ENCODE measurements around the gene DMP1. TPM values are rescaled to one million over a fixed set of nuclear protein-coding genes. Genes with fewer than 3 reads are reported as not detected.
"Not testable (repeated sequence)": the region's sequence is repeated elsewhere in the genome, so short reads cannot be mapped to it uniquely, and the experiment has no call there.

DMP1 gene
- total and polyA plus RNA-seq, 2 donors (not counting 1 experiment from before 2014, with no cell fraction given), result not detected

- Histone ChIP-seq H3K4me2 (replicated peaks; ENCODE audit: low read depth, low read length, poor library complexity, severe bottlenecking) (no peak overlapping the region), H3K79me2 (ENCODE audit: control insufficient read depth, insufficient read depth, low read length) (no peaks in the 10 kb centered on the region), H3K9me3 (ENCODE audit: control extremely low read depth in 1 of 3, control insufficient read depth in 2 of 3, insufficient read depth in 1 of 3, low read length in 2 of 3) (peaks cover 0 to 3% (median 0%) of the 10 kb centered on the region in 3 donors), H3K27me3 (replicated peaks in 1 of 4; ENCODE audit: control extremely low read depth in 1 of 4, control insufficient read depth in 3 of 4, insufficient read depth in 4 of 4, low read length in 3 of 4) (no peaks in the 10 kb centered on the region), H3K36me3 (replicated peaks in 1 of 2; ENCODE audit: control extremely low read depth in 1 of 2, control insufficient read depth in 1 of 2, extremely low read depth in 1 of 2, insufficient read depth in 2 of 2, low read length in 1 of 2) (no peaks in the 10 kb centered on the region), H3K4me3 (ENCODE audit: control extremely low read depth in 1 of 5, extremely low read depth in 1 of 5, insufficient read depth in 1 of 5, low read depth in 2 of 5, low read length in 4 of 5) (no peak overlapping the region), H2AFZ (ENCODE audit: insufficient read depth, low read depth, low read length, poor library complexity, severe bottlenecking) (no peak overlapping the region), H4K20me1 (ENCODE audit: control insufficient read depth, insufficient read depth, low read length, poor library complexity, severe bottlenecking) (no peaks in the 10 kb centered on the region), H3K9ac (ENCODE audit: low read length) (no peak overlapping the region), H3K4me1 (ENCODE audit: control insufficient read depth in 2 of 2, insufficient read depth in 2 of 2, low read length in 2 of 2) (no peaks in the 10 kb centered on the region), H3K27ac (ENCODE audit: low read length in 2 of 2) (no peak overlapping the region)
- Mint-ChIP-seq H3K4me3 (no peak overlapping the region), H3K27ac (no peak overlapping the region), H3K27me3 (no peaks in the 10 kb centered on the region), H3K4me1 (peaks cover 2% of the 10 kb centered on the region), H3K9me3 (ENCODE audit: insufficient read depth) (no peaks in the 10 kb centered on the region)
- intact Hi-C loops (cut with micrococcal nuclease), result no loop called here
- no CpG with 5 or more reads among the region's 5 CpGs for WGBS (ENCODE audit: insufficient coverage)
- no peak for TF ChIP-seq EZH2 (IDR thresholded peaks at IDR 0.05; ENCODE audit: borderline replicate concordance, insufficient read depth, low read depth, low read length, poor library complexity, severe bottlenecking)
- TF ChIP-seq, protein P1, sequence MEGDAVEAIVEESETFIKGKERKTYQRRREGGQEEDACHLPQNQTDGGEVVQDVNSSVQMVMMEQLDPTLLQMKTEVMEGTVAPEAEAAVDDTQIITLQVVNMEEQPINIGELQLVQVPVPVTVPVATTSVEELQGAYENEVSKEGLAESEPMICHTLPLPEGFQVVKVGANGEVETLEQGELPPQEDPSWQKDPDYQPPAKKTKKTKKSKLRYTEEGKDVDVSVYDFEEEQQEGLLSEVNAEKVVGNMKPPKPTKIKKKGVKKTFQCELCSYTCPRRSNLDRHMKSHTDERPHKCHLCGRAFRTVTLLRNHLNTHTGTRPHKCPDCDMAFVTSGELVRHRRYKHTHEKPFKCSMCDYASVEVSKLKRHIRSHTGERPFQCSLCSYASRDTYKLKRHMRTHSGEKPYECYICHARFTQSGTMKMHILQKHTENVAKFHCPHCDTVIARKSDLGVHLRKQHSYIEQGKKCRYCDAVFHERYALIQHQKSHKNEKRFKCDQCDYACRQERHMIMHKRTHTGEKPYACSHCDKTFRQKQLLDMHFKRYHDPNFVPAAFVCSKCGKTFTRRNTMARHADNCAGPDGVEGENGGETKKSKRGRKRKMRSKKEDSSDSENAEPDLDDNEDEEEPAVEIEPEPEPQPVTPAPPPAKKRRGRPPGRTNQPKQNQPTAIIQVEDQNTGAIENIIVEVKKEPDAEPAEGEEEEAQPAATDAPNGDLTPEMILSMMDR (IDR thresholded peaks at IDR 0.05), result no peak
- DNase-seq (no peak), ATAC-seq (ENCODE audit: low read depth) (no peak)
- ChIA-PET POLR2A (no interaction called here), CTCF (interaction anchor here (0.8 to 1.4 kb wide), 7 partner anchors 9 to 531 kb away, joined by 3 to 8 read pairs (median 3); no protein-coding TSS in a partner anchor)
Measured at GRCh38 chr4:87680271-87680670, 30.2 kb downstream of the DMP1 start.

GRCh38 chr4:87688316-87688715 lies 38.2 kb downstream of the DMP1 start:
- TF ChIP-seq, protein P1 (IDR thresholded peaks at IDR 0.05), result no peak
- no peak for TF ChIP-seq EZH2 (IDR thresholded peaks at IDR 0.05; ENCODE audit: borderline replicate concordance, insufficient read depth, low read depth, low read length, poor library complexity, severe bottlenecking)
- ChIA-PET CTCF (no interaction called here), POLR2A (no interaction called here)
- no peak overlapping the region for H3K27ac Mint-ChIP-seq
- DNase-seq (no peak), ATAC-seq (ENCODE audit: low read depth) (no peak)
- H3K36me3 ChIP-seq (replicated peaks in 1 of 2; ENCODE audit: control extremely low read depth in 1 of 2, control insufficient read depth in 1 of 2, extremely low read depth in 1 of 2, insufficient read depth in 2 of 2, low read length in 1 of 2), result no peaks in the 10 kb centered on the region
- H3K4me3 Mint-ChIP-seq, result no peak overlapping the region
- intact Hi-C loops (cut with micrococcal nuclease), result no loop called here
- H3K9ac ChIP-seq (ENCODE audit: low read length), result no peak overlapping the region
- peaks cover 5% of the 10 kb centered on the region for H3K9me3 Mint-ChIP-seq (ENCODE audit: insufficient read depth)
- peaks cover 4% of the 10 kb centered on the region for H3K27me3 Mint-ChIP-seq
- H3K4me1 Mint-ChIP-seq, result no peaks in the 10 kb centered on the region
- H3K79me2 ChIP-seq (ENCODE audit: control insufficient read depth, insufficient read depth, low read length), result no peaks in the 10 kb centered on the region
- H3K27me3 ChIP-seq (replicated peaks in 1 of 4; ENCODE audit: control extremely low read depth in 1 of 4, control insufficient read depth in 3 of 4, insufficient read depth in 4 of 4, low read length in 3 of 4), result no peaks in the 10 kb centered on the region
- no peaks in the 10 kb centered on the region for H3K4me1 ChIP-seq (ENCODE audit: control insufficient read depth in 2 of 2, insufficient read depth in 2 of 2, low read length in 2 of 2)
- WGBS (ENCODE audit: insufficient coverage), result no CpG with 5 or more reads among the region's 3 CpGs
- no peak overlapping the region for H3K27ac ChIP-seq (ENCODE audit: low read length in 2 of 2)
- H3K4me3 ChIP-seq (ENCODE audit: control extremely low read depth in 1 of 5, extremely low read depth in 1 of 5, insufficient read depth in 1 of 5, low read depth in 2 of 5, low read length in 4 of 5), result no peak overlapping the region
- H3K9me3 ChIP-seq (ENCODE audit: control extremely low read depth in 1 of 3, control insufficient read depth in 2 of 3, insufficient read depth in 1 of 3, low read length in 2 of 3), result peaks cover 0 to 16% (median 11%) of the 10 kb centered on the region in 3 donors
- H2AFZ ChIP-seq (ENCODE audit: insufficient read depth, low read depth, low read length, poor library complexity, severe bottlenecking), result no peak overlapping the region
- H4K20me1 ChIP-seq (ENCODE audit: control insufficient read depth, insufficient read depth, low read length, poor library complexity, severe bottlenecking), result no peaks in the 10 kb centered on the region
- no peak overlapping the region for H3K4me2 ChIP-seq (replicated peaks; ENCODE audit: low read depth, low read length, poor library complexity, severe bottlenecking)

GRCh38 chr4:87690947-87691346 lies 40.9 kb downstream of the DMP1 start:
- intact Hi-C loops (cut with micrococcal nuclease); H3K27me3 ChIP-seq (replicated peaks in 1 of 4; ENCODE audit: control extremely low read depth in 1 of 4, control insufficient read depth in 3 of 4, insufficient read depth in 4 of 4, low read length in 3 of 4); H3K4me3 Mint-ChIP-seq; H3K4me3 ChIP-seq (ENCODE audit: control extremely low read depth in 1 of 5, extremely low read depth in 1 of 5, insufficient read depth in 1 of 5, low read depth in 2 of 5, low read length in 4 of 5); H3K9ac ChIP-seq (ENCODE audit: low read length); H3K27me3 Mint-ChIP-seq; H3K4me1 Mint-ChIP-seq; H4K20me1 ChIP-seq (ENCODE audit: control insufficient read depth, insufficient read depth, low read length, poor library complexity, severe bottlenecking); H3K79me2 ChIP-seq (ENCODE audit: control insufficient read depth, insufficient read depth, low read length); H3K27ac ChIP-seq (ENCODE audit: low read length in 2 of 2); DNase-seq; H3K36me3 ChIP-seq (replicated peaks in 1 of 2; ENCODE audit: control extremely low read depth in 1 of 2, control insufficient read depth in 1 of 2, extremely low read depth in 1 of 2, insufficient read depth in 2 of 2, low read length in 1 of 2); H3K4me2 ChIP-seq (replicated peaks; ENCODE audit: low read depth, low read length, poor library complexity, severe bottlenecking); H3K27ac Mint-ChIP-seq; CTCF ChIA-PET; POLR2A ChIA-PET; ATAC-seq (ENCODE audit: low read depth); H3K9me3 Mint-ChIP-seq (ENCODE audit: insufficient read depth); H2AFZ ChIP-seq (ENCODE audit: insufficient read depth, low read depth, low read length, poor library complexity, severe bottlenecking); H3K4me1 ChIP-seq (ENCODE audit: control insufficient read depth in 2 of 2, insufficient read depth in 2 of 2, low read length in 2 of 2): not testable (repeated sequence)
- peaks cover 1 to 16% (median 11%) of the 10 kb centered on the region in 3 donors for H3K9me3 ChIP-seq (ENCODE audit: control extremely low read depth in 1 of 3, control insufficient read depth in 2 of 3, insufficient read depth in 1 of 3, low read length in 2 of 3)
- WGBS (ENCODE audit: insufficient coverage), result 90% methylated on average over 1 of the region's 1 CpG

All from B cell (primary cell).